GM23338 (cell line): ENCODE results near the gene SLC4A7. TPM values are rescaled to one million over a fixed set of nuclear protein-coding genes. Genes with fewer than 3 reads are reported as not detected.

Experiments used
- ATAC-seq: fragments of 200-7000 bp; cut with Tn5 transposase; 3 replicates; pipeline ENCODE4 v1.9.1; 2020
- DNase-seq: peaks from one replicate; pipeline ENCODE4 v3.0.0-alpha.2; 2015; ENCODE audit warnings: low spot score
- H2AFZ ChIP-seq: fragments of 200-600 bp; sonication (generic); 2 replicates; pipeline ENCODE4 v1.8.0; 2016; ENCODE audit warnings: antibody characterized with exemption, mild to moderate bottlenecking, moderate library complexity
- H3F3A ChIP-seq: fragments of 200-600 bp; sonication (generic); replicated peaks from 2 replicates; pipeline ENCODE4 v1.8.0; 2017; ENCODE audit warnings: antibody characterized with exemption, mixed run types, low read depth
- H3K27ac ChIP-seq: fragments of 200-600 bp; sonication (generic); 2 replicates; pipeline ENCODE4 v1.6.1; 2016; ENCODE audit warnings: low read depth
- H3K27me3 ChIP-seq: fragments of 200-600 bp; sonication (generic); 2 replicates; pipeline ENCODE4 v1.8.0; 2016; ENCODE audit warnings: mild to moderate bottlenecking, mixed run types, moderate library complexity; ENCODE audit not compliant: insufficient read depth
- H3K36me3 ChIP-seq: fragments of 200-600 bp; sonication (generic); 2 replicates; pipeline ENCODE4 v1.8.0; 2016; ENCODE audit warnings: mild to moderate bottlenecking; ENCODE audit not compliant: insufficient read depth
- H3K4me1 ChIP-seq: fragments of 200-600 bp; sonication (generic); 2 replicates; pipeline ENCODE4 v1.8.0; 2016; ENCODE audit warnings: mild to moderate bottlenecking, moderate library complexity; ENCODE audit not compliant: insufficient read depth
- H3K4me2 ChIP-seq: fragments of 200-600 bp; sonication (generic); 2 replicates; pipeline ENCODE4 v1.7.1; 2017; ENCODE audit warnings: mixed run types
- H3K4me3 ChIP-seq: fragments of 200-600 bp; sonication (generic); 2 replicates; pipeline ENCODE4 v1.6.1; 2016; ENCODE audit warnings: mixed run types
- H3K79me2 ChIP-seq: fragments of 200-600 bp; sonication (generic); replicated peaks from 2 replicates; pipeline ENCODE4 v1.8.0; 2017; ENCODE audit warnings: mild to moderate bottlenecking; ENCODE audit not compliant: insufficient read depth
- H3K9me2 ChIP-seq: fragments of 200-600 bp; sonication (generic); 2 replicates; pipeline ENCODE4 v1.8.0; 2017; ENCODE audit not compliant: insufficient read depth
- H4K20me1 ChIP-seq: fragments of 200-600 bp; sonication (generic); replicated peaks from 2 replicates; pipeline ENCODE4 v1.8.0; 2017; ENCODE audit warnings: mild to moderate bottlenecking; ENCODE audit not compliant: insufficient read depth
- H3K27ac Mint-ChIP-seq: 2 replicates; pipeline ENCODE4 v1.8.0; 2020; ENCODE audit warnings: inconsistent platforms, mild to moderate bottlenecking, moderate library complexity, mixed read lengths
- H3K27me3 Mint-ChIP-seq: 3 replicates; pipeline ENCODE4 v1.8.0; 2022; ENCODE audit warnings: low read depth, mild to moderate bottlenecking, moderate library complexity, mixed read lengths, inconsistent platforms; ENCODE audit not compliant: insufficient read depth, poor library complexity
- H3K36me3 Mint-ChIP-seq: 3 replicates; pipeline ENCODE4 v1.8.0; 2021; ENCODE audit warnings: low read depth, mild to moderate bottlenecking, inconsistent platforms, moderate library complexity, mixed read lengths
- H3K4me1 Mint-ChIP-seq: 3 replicates; pipeline ENCODE4 v1.8.0; 2020; ENCODE audit warnings: mild to moderate bottlenecking, inconsistent platforms, mixed read lengths
- H3K4me3 Mint-ChIP-seq: 3 replicates; pipeline ENCODE4 v1.8.0; 2021; ENCODE audit warnings: moderate library complexity, mild to moderate bottlenecking, inconsistent platforms, mixed read lengths
- H3K9me3 Mint-ChIP-seq: 3 replicates; pipeline ENCODE4 v1.8.0; 2020; ENCODE audit warnings: moderate library complexity, mild to moderate bottlenecking, inconsistent platforms, mixed read lengths
- CREB1 ChIP-seq: fragments of 250-450 bp; sonication (Bioruptor Pico); IDR thresholded peaks from 2 replicates; pipeline ENCODE4 v1.5.0; 2020; ENCODE audit warnings: low read depth, mild to moderate bottlenecking, moderate library complexity
- EZH2phosphoT487 ChIP-seq: fragments of 200-600 bp; sonication (generic); IDR thresholded peaks from one replicate; pipeline ENCODE4 v1.8.1; 2018; ENCODE audit warnings: antibody characterized with exemption; ENCODE audit not compliant: unreplicated experiment
- POLR2AphosphoS5 ChIP-seq: IDR thresholded peaks from 2 replicates; pipeline ENCODE4 v1.6.1; 2016; ENCODE audit warnings: antibody characterized with exemption, low read depth
- STAT1 ChIP-seq: IDR thresholded peaks from one replicate; pipeline ENCODE4 v1.6.1; 2016; ENCODE audit warnings: antibody characterized with exemption; ENCODE audit not compliant: unreplicated experiment
- ZNF114 ChIP-seq: fragments of 250-450 bp; sonication (Bioruptor Pico); IDR thresholded peaks from 2 replicates; pipeline ENCODE4 v1.5.0; 2020; ENCODE audit warnings: mild to moderate bottlenecking, moderate library complexity
- polyA plus RNA-seq: library from polyadenylated mRNA; unstranded; fragments of >200 nt; fragmentation: Nextera tagmentation; extraction: Ambion mirVana; gene quantifications from 2 replicates; pipeline ENCODE4 v1.2.1, GENCODE V29; 2016
- total RNA-seq: library from RNA; depleted of rRNA; stranded (reverse); fragments of >200 nt; shearing (Covaris generic); gene quantifications from 2 replicates; pipeline ENCODE4 v1.2.3, GENCODE V29; 2014
- TF ChIP-seq, protein P1 (sequence below): IDR thresholded peaks from one replicate; pipeline ENCODE4 v1.6.1; 2018; ENCODE audit warnings: antibody characterized with exemption; ENCODE audit not compliant: unreplicated experiment
- TF ChIP-seq, protein P2 (sequence below), 2 experiments: fragments of 200-600 bp in 1 of 2; sonication (generic) in 1 of 2; conservative IDR thresholded peaks; 2 replicates each; pipeline versions ENCODE4 v1.5.1 to v1.6.1; 2016 to 2017; ENCODE audit warnings: antibody characterized with exemption in 2 of 2, low read depth in 2 of 2, mild to moderate bottlenecking in 2 of 2, moderate library complexity in 1 of 2
- TF ChIP-seq, protein P3 (sequence below): IDR thresholded peaks from 2 replicates; pipeline ENCODE4 v1.6.1; 2016; ENCODE audit warnings: antibody characterized with exemption
- TF ChIP-seq, protein P4 (sequence below): fragments of 250-450 bp; sonication (Bioruptor Pico); IDR thresholded peaks from 2 replicates; pipeline ENCODE4 v1.5.0; 2020; ENCODE audit warnings: mild to moderate bottlenecking, moderate library complexity

The SLC4A7 gene
- total and polyA plus RNA-seq, 2 experiments from 2014 or later, result 44.4 to 101 TPM

DNA sequence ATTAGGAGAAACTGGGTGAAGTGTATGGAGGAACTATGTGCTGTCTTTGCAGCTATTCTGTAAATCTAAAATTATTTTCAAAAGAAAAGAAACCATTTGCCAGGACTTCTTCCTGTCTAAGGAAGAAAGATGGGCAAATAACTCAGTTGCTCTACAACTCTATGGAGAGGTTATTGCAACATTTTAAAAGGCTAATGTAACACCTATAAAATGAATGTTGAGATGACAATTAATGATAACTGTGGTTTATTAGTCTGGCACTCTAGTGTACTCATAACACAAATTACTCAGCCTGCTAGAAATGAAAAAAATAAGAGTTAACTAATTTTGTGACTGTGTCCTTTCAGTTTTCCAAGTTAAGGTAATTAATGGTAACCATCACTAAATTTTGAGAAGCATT is 32.3 kb downstream of the SLC4A7 start:
- no peak overlapping the region for H3K27ac Mint-ChIP-seq
- peaks cover 12% of the 10 kb centered on the region for H3K4me1 ChIP-seq
- TF ChIP-seq ZNF114, result no peak
- ATAC-seq (no peak), DNase-seq (no peak)
- H4K20me1 ChIP-seq, result 0 out of 2 replicates have a peak, but pooled peaks cover 11% of the 10 kb centered on the region
- H3K79me2 ChIP-seq, result peaks cover 59% of the 10 kb centered on the region
- H3K36me3 Mint-ChIP-seq, result peaks cover 22% of the 10 kb centered on the region
- H3K27me3 ChIP-seq, result no peaks in the 10 kb centered on the region
- no peak overlapping the region for H3K4me2 ChIP-seq
- no peaks in the 10 kb centered on the region for H3K9me3 Mint-ChIP-seq
- no peaks in the 10 kb centered on the region for H3K27me3 Mint-ChIP-seq
- H2AFZ ChIP-seq, result no peak overlapping the region
- peaks cover 25% of the 10 kb centered on the region; the same call in 2 of the 3 replicates for H3K4me1 Mint-ChIP-seq
- H3K4me3 ChIP-seq, result no peak overlapping the region
- no peaks in the 10 kb centered on the region for H3F3A ChIP-seq
- H3K36me3 ChIP-seq, result peaks cover 11% of the 10 kb centered on the region; the same call in 1 of the 2 replicates
- no peak overlapping the region for H3K27ac ChIP-seq
- no peak overlapping the region for H3K4me3 Mint-ChIP-seq
- H3K9me2 ChIP-seq, result no peaks in the 10 kb centered on the region

DNA sequence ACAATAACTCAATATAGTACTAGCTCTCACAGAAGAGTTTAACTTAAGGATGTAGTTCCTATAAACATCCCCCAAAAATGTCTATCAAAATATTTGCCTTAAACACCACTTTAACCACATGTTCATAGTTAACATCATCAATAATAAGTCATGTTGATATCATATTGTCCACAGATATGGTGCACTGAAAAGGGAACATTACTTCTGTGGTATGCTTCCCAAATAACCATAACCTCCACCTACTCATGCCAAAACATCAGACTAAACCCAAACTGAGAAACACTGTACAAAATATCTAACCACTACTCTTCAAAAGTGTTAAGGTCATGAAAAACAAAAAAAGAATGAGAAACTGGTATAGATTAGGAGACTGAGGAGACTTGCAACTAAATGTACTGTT is 32.9 kb downstream of the SLC4A7 start:
- peaks cover 15% of the 10 kb centered on the region; the same call in 1 of the 2 replicates for H3K36me3 ChIP-seq
- 0 out of 2 replicates have a peak, but pooled peaks cover 5% of the 10 kb centered on the region for H4K20me1 ChIP-seq
- Mint-ChIP-seq H3K4me3 (no peak overlapping the region), H3K27ac (no peak overlapping the region), H3K27me3 (no peaks in the 10 kb centered on the region), H3K4me1 (peaks cover 19% of the 10 kb centered on the region; the same call in 2 of the 3 replicates), H3K36me3 (peaks cover 26% of the 10 kb centered on the region), H3K9me3 (no peaks in the 10 kb centered on the region)
- H3K27me3 ChIP-seq, result no peaks in the 10 kb centered on the region
- no peaks in the 10 kb centered on the region for H3F3A ChIP-seq
- H2AFZ ChIP-seq, result no peak overlapping the region
- H3K4me1 ChIP-seq, result peaks cover 6% of the 10 kb centered on the region; the same call in 1 of the 2 replicates
- H3K79me2 ChIP-seq, result peaks cover 54% of the 10 kb centered on the region
- H3K9me2 ChIP-seq, result no peaks in the 10 kb centered on the region
- ATAC-seq (no peak), DNase-seq (no peak)
- no peak overlapping the region for H3K4me2 ChIP-seq
- no peak overlapping the region for H3K4me3 ChIP-seq
- no peak overlapping the region for H3K27ac ChIP-seq
- TF ChIP-seq STAT1, result no peak
- no peak for TF ChIP-seq CREB1 (CRISPR knock-in tag)
- TF ChIP-seq, protein P1, sequence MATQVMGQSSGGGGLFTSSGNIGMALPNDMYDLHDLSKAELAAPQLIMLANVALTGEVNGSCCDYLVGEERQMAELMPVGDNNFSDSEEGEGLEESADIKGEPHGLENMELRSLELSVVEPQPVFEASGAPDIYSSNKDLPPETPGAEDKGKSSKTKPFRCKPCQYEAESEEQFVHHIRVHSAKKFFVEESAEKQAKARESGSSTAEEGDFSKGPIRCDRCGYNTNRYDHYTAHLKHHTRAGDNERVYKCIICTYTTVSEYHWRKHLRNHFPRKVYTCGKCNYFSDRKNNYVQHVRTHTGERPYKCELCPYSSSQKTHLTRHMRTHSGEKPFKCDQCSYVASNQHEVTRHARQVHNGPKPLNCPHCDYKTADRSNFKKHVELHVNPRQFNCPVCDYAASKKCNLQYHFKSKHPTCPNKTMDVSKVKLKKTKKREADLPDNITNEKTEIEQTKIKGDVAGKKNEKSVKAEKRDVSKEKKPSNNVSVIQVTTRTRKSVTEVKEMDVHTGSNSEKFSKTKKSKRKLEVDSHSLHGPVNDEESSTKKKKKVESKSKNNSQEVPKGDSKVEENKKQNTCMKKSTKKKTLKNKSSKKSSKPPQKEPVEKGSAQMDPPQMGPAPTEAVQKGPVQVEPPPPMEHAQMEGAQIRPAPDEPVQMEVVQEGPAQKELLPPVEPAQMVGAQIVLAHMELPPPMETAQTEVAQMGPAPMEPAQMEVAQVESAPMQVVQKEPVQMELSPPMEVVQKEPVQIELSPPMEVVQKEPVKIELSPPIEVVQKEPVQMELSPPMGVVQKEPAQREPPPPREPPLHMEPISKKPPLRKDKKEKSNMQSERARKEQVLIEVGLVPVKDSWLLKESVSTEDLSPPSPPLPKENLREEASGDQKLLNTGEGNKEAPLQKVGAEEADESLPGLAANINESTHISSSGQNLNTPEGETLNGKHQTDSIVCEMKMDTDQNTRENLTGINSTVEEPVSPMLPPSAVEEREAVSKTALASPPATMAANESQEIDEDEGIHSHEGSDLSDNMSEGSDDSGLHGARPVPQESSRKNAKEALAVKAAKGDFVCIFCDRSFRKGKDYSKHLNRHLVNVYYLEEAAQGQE, result no peak
- TF ChIP-seq EZH2phosphoT487, result no peak
- TF ChIP-seq ZNF114, result no peak
- TF ChIP-seq, protein P2, sequence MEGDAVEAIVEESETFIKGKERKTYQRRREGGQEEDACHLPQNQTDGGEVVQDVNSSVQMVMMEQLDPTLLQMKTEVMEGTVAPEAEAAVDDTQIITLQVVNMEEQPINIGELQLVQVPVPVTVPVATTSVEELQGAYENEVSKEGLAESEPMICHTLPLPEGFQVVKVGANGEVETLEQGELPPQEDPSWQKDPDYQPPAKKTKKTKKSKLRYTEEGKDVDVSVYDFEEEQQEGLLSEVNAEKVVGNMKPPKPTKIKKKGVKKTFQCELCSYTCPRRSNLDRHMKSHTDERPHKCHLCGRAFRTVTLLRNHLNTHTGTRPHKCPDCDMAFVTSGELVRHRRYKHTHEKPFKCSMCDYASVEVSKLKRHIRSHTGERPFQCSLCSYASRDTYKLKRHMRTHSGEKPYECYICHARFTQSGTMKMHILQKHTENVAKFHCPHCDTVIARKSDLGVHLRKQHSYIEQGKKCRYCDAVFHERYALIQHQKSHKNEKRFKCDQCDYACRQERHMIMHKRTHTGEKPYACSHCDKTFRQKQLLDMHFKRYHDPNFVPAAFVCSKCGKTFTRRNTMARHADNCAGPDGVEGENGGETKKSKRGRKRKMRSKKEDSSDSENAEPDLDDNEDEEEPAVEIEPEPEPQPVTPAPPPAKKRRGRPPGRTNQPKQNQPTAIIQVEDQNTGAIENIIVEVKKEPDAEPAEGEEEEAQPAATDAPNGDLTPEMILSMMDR (conservative IDR thresholded peaks at IDR 0.05; ENCODE audit: low read depth in 2 of 2), result no peak
- TF ChIP-seq, protein P3, sequence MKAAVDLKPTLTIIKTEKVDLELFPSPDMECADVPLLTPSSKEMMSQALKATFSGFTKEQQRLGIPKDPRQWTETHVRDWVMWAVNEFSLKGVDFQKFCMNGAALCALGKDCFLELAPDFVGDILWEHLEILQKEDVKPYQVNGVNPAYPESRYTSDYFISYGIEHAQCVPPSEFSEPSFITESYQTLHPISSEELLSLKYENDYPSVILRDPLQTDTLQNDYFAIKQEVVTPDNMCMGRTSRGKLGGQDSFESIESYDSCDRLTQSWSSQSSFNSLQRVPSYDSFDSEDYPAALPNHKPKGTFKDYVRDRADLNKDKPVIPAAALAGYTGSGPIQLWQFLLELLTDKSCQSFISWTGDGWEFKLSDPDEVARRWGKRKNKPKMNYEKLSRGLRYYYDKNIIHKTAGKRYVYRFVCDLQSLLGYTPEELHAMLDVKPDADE, result no peak
- TF ChIP-seq, protein P4, sequence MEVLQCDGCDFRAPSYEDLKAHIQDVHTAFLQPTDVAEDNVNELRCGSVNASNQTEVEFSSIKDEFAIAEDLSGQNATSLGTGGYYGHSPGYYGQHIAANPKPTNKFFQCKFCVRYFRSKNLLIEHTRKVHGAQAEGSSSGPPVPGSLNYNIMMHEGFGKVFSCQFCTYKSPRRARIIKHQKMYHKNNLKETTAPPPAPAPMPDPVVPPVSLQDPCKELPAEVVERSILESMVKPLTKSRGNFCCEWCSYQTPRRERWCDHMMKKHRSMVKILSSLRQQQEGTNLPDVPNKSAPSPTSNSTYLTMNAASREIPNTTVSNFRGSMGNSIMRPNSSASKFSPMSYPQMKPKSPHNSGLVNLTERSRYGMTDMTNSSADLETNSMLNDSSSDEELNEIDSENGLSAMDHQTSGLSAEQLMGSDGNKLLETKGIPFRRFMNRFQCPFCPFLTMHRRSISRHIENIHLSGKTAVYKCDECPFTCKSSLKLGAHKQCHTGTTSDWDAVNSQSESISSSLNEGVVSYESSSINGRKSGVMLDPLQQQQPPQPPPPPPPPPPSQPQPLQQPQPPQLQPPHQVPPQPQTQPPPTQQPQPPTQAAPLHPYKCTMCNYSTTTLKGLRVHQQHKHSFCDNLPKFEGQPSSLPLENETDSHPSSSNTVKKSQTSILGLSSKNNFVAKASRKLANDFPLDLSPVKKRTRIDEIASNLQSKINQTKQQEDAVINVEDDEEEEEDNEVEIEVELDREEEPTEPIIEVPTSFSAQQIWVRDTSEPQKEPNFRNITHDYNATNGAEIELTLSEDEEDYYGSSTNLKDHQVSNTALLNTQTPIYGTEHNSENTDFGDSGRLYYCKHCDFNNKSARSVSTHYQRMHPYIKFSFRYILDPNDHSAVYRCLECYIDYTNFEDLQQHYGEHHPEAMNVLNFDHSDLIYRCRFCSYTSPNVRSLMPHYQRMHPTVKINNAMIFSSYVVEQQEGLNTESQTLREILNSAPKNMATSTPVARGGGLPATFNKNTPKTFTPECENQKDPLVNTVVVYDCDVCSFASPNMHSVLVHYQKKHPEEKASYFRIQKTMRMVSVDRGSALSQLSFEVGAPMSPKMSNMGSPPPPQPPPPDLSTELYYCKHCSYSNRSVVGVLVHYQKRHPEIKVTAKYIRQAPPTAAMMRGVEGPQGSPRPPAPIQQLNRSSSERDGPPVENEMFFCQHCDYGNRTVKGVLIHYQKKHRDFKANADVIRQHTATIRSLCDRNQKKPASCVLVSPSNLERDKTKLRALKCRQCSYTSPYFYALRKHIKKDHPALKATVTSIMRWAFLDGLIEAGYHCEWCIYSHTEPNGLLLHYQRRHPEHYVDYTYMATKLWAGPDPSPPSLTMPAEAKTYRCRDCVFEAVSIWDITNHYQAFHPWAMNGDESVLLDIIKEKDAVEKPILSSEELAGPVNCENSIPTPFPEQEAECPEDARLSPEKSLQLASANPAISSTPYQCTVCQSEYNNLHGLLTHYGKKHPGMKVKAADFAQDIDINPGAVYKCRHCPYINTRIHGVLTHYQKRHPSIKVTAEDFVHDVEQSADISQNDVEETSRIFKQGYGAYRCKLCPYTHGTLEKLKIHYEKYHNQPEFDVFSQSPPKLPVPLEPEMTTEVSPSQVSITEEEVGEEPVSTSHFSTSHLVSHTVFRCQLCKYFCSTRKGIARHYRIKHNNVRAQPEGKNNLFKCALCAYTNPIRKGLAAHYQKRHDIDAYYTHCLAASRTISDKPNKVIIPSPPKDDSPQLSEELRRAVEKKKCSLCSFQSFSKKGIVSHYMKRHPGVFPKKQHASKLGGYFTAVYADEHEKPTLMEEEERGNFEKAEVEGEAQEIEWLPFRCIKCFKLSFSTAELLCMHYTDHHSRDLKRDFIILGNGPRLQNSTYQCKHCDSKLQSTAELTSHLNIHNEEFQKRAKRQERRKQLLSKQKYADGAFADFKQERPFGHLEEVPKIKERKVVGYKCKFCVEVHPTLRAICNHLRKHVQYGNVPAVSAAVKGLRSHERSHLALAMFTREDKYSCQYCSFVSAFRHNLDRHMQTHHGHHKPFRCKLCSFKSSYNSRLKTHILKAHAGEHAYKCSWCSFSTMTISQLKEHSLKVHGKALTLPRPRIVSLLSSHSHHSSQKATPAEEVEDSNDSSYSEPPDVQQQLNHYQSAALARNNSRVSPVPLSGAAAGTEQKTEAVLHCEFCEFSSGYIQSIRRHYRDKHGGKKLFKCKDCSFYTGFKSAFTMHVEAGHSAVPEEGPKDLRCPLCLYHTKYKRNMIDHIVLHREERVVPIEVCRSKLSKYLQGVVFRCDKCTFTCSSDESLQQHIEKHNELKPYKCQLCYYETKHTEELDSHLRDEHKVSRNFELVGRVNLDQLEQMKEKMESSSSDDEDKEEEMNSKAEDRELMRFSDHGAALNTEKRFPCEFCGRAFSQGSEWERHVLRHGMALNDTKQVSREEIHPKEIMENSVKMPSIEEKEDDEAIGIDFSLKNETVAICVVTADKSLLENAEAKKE (CRISPR knock-in tag), result no peak
- TF ChIP-seq POLR2AphosphoS5, result no peak
